MCF 10A (cell line): ENCODE data around the gene ITFG1. TPM values are rescaled to one million over a fixed set of nuclear protein-coding genes. Genes with fewer than 3 reads are reported as not detected.

Experiments
- BruUV-seq: library from RNA; stranded (reverse); fragments of 400-500 nt; replicated peaks from 2 replicates; lab custom pipeline; 2021; lab: Mats Ljungman, UMichigan
- CTCF ChIA-PET: fragments of 300-600 bp; sonication (Branson Sonifier 250); formaldehyde crosslinking; extraction: SDS; loops from one replicate; lab custom pipeline; 2021; ENCODE audit warnings: antibody characterized with exemption, inconsistent platforms; lab: Yijun Ruan, JAX
- POLR2A ChIA-PET: fragments of 300-600, 350-650 bp; sonication (Branson Sonifier 250); formaldehyde crosslinking; extraction: SDS; loops from one replicate; lab custom pipeline; 2020; ENCODE audit warnings: antibody characterized with exemption, inconsistent platforms; lab: Yijun Ruan, JAX
- DNase-seq: peaks from one replicate; pipeline ENCODE4 v3.0.0-alpha.2; 2018; ENCODE audit not compliant: unreplicated experiment
- H3K27ac Mint-ChIP-seq: one replicate; pipeline ENCODE4 v1.8.0; 2022; ENCODE audit warnings: mild to moderate bottlenecking, low read depth, mixed read lengths; ENCODE audit not compliant: unreplicated experiment
- H3K27me3 Mint-ChIP-seq: one replicate; pipeline ENCODE4 v1.8.0; 2022; ENCODE audit warnings: mixed read lengths; ENCODE audit not compliant: insufficient read depth, unreplicated experiment
- H3K36me3 Mint-ChIP-seq: one replicate; pipeline ENCODE4 v1.8.0; 2022; ENCODE audit warnings: mild to moderate bottlenecking, moderate library complexity, mixed read lengths; ENCODE audit not compliant: insufficient read depth, unreplicated experiment
- H3K4me1 Mint-ChIP-seq: one replicate; pipeline ENCODE4 v1.8.0; 2022; ENCODE audit warnings: mixed read lengths; ENCODE audit not compliant: insufficient read depth, unreplicated experiment
- H3K4me3 Mint-ChIP-seq: one replicate; pipeline ENCODE4 v1.8.0; 2022; ENCODE audit warnings: mild to moderate bottlenecking, moderate library complexity, mixed read lengths; ENCODE audit not compliant: unreplicated experiment
- H3K9me3 Mint-ChIP-seq: one replicate; pipeline ENCODE4 v1.8.0; 2022; ENCODE audit warnings: mixed read lengths; ENCODE audit not compliant: unreplicated experiment
- intact Hi-C: fragments of 100-400 bp; cut with micrococcal nuclease; formaldehyde crosslinking; loops from 2 replicates; pipeline ENCODE4 v1.14.1; 2022
- total RNA-seq: library from RNA; stranded (reverse); gene quantifications from 2 replicates; pipeline ENCODE4 v1.2.3, GENCODE V29; 2022
- TF ChIP-seq, protein P1 (sequence below): fragments of 200-600 bp; IDR thresholded peaks from one replicate; pipeline ENCODE4 v1.8.0; 2022; ENCODE audit warnings: antibody characterized with exemption, mild to moderate bottlenecking; ENCODE audit not compliant: unreplicated experiment

Gene ITFG1
- total RNA-seq, 1 experiment from 2014 or later, result 35.4 TPM

- no peak for DNase-seq
- Mint-ChIP-seq H3K36me3 (peaks cover 16% of the 10 kb centered on the region), H3K27ac (no peak overlapping the region), H3K27me3 (no peaks in the 10 kb centered on the region), H3K4me3 (no peak overlapping the region), H3K4me1 (no peaks in the 10 kb centered on the region), H3K9me3 (no peaks in the 10 kb centered on the region)
- intact Hi-C loops, result no loop called here
- BruUV-seq, result no TSS peak
- TF ChIP-seq, protein P1, sequence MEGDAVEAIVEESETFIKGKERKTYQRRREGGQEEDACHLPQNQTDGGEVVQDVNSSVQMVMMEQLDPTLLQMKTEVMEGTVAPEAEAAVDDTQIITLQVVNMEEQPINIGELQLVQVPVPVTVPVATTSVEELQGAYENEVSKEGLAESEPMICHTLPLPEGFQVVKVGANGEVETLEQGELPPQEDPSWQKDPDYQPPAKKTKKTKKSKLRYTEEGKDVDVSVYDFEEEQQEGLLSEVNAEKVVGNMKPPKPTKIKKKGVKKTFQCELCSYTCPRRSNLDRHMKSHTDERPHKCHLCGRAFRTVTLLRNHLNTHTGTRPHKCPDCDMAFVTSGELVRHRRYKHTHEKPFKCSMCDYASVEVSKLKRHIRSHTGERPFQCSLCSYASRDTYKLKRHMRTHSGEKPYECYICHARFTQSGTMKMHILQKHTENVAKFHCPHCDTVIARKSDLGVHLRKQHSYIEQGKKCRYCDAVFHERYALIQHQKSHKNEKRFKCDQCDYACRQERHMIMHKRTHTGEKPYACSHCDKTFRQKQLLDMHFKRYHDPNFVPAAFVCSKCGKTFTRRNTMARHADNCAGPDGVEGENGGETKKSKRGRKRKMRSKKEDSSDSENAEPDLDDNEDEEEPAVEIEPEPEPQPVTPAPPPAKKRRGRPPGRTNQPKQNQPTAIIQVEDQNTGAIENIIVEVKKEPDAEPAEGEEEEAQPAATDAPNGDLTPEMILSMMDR, result no peak
- POLR2A ChIA-PET, result no interaction called here
- CTCF ChIA-PET, result no interaction called here
Measured at GRCh38 chr16:47431960-47432359, 28.9 kb downstream of the ITFG1 start.

GRCh38 chr16:47426806-47427205 is 34.1 kb downstream of the ITFG1 start:
- H3K36me3 Mint-ChIP-seq, result peaks cover 30% of the 10 kb centered on the region
- BruUV-seq, result no TSS peak

GRCh38 chr16:47424846-47425245 is 36.0 kb downstream of the ITFG1 start:
- Mint-ChIP-seq H3K4me3 (no peak overlapping the region), H3K36me3 (peaks cover 36% of the 10 kb centered on the region), H3K27me3 (no peaks in the 10 kb centered on the region), H3K4me1 (no peaks in the 10 kb centered on the region), H3K9me3 (no peaks in the 10 kb centered on the region), H3K27ac (no peak overlapping the region)
- CTCF ChIA-PET, result no interaction called here
- intact Hi-C loops, result no loop called here
- TF ChIP-seq, protein P1, result no peak
- no TSS peak for BruUV-seq
- DNase-seq, result no peak
- POLR2A ChIA-PET, result no interaction called here

More at GRCh38 chr16:47426806-47427205, 34.1 kb downstream of the ITFG1 start:
- CTCF ChIA-PET, result interaction anchor here (0.6 kb wide), 1 partner anchor 1418 kb away, joined by 3 read pairs; no protein-coding TSS in a partner anchor
- Mint-ChIP-seq H3K4me1 (no peaks in the 10 kb centered on the region), H3K9me3 (no peaks in the 10 kb centered on the region), H3K4me3 (no peak overlapping the region), H3K27ac (no peak overlapping the region), H3K27me3 (no peaks in the 10 kb centered on the region)
- TF ChIP-seq, protein P1, result no peak
- POLR2A ChIA-PET, result no interaction called here
- intact Hi-C loops, result no loop called here
- DNase-seq, result no peak

DNA sequence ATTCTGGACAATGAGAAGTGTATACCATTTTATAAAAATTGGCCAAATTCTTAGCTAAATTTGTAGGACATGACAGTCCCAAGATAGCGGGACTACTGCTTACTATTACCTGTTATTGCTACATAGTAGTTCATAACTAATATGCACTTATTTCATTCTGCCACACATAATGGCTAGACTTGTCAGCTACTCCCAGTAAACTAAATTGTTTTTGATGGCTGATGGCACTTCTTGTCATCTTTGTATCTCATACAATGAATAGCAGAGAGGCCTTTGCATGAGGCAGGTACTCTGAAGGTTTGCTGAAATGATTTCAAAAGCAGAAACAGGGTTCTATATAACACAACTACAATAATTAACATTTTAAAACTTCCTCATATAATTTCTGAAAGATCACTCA is 44.0 kb downstream of the ITFG1 start:
- Mint-ChIP-seq H3K4me3 (no peak overlapping the region), H3K27me3 (no peaks in the 10 kb centered on the region), H3K9me3 (no peaks in the 10 kb centered on the region), H3K36me3 (peaks cover 19% of the 10 kb centered on the region), H3K27ac (no peak overlapping the region), H3K4me1 (peaks cover 2% of the 10 kb centered on the region)
- TF ChIP-seq, protein P1, result no peak
- intact Hi-C loops, result no loop called here
- CTCF ChIA-PET, result interaction anchor here (0.6 kb wide), 1 partner anchor 638 kb away, joined by 6 read pairs; no protein-coding TSS in a partner anchor
- BruUV-seq, result no TSS peak
- no peak for DNase-seq
- POLR2A ChIA-PET, result interaction anchor here (0.9 kb wide), 1 partner anchor 9 kb away, joined by 3 read pairs; no protein-coding TSS in a partner anchor
